GM23338 (cell line): ENCODE results near the gene CYP27A1.

ENCODE experiments used
- EZH2 ChIP-seq: fragments of 200-600 bp; sonication (generic); IDR thresholded peaks from one replicate; pipeline ENCODE4 v1.8.0; 2017; ENCODE audit warnings: antibody characterized with exemption, mild to moderate bottlenecking, low read depth; ENCODE audit not compliant: unreplicated experiment
- EZH2phosphoT487 ChIP-seq: fragments of 200-600 bp; sonication (generic); IDR thresholded peaks from one replicate; pipeline ENCODE4 v1.8.1; 2018; ENCODE audit warnings: antibody characterized with exemption; ENCODE audit not compliant: unreplicated experiment
- POLR2AphosphoS5 ChIP-seq: IDR thresholded peaks from 2 replicates; pipeline ENCODE4 v1.6.1; 2016; ENCODE audit warnings: antibody characterized with exemption, low read depth
- TF ChIP-seq, protein P1 (sequence below), 2 experiments: fragments of 200-600 bp in 1 of 2; sonication (generic) in 1 of 2; conservative IDR thresholded peaks; 2 replicates each; pipeline versions ENCODE4 v1.5.1 to v1.6.1; 2016 to 2017; ENCODE audit warnings: antibody characterized with exemption in 2 of 2, low read depth in 2 of 2, mild to moderate bottlenecking in 2 of 2, moderate library complexity in 1 of 2
- TF ChIP-seq, protein P2 (sequence below): IDR thresholded peaks from one replicate; pipeline ENCODE4 v1.6.1; 2018; ENCODE audit warnings: antibody characterized with exemption; ENCODE audit not compliant: unreplicated experiment

DNA sequence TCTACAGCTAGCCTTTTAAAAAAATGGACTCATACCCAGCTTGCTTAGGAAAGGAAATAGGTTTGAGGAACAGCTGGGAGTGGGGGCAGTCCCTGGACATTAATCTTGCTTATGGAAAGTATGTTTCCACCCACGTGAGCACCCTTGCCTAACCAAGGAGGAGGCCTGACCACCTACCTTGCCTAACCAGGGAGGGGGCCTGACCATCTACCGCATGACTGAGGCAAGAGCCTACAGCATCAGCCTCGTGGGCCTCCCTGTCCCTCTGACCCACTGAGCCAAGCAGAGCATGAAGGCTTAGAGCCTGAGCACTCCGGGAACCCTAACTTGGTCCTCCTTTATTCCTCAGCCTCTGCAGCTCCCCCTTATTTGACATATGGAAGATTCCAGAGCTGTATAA, 29.4 kb downstream of the CYP27A1 start:
- TF ChIP-seq EZH2 (no peak), POLR2AphosphoS5 (no peak), EZH2phosphoT487 (no peak)
- TF ChIP-seq, protein P1, sequence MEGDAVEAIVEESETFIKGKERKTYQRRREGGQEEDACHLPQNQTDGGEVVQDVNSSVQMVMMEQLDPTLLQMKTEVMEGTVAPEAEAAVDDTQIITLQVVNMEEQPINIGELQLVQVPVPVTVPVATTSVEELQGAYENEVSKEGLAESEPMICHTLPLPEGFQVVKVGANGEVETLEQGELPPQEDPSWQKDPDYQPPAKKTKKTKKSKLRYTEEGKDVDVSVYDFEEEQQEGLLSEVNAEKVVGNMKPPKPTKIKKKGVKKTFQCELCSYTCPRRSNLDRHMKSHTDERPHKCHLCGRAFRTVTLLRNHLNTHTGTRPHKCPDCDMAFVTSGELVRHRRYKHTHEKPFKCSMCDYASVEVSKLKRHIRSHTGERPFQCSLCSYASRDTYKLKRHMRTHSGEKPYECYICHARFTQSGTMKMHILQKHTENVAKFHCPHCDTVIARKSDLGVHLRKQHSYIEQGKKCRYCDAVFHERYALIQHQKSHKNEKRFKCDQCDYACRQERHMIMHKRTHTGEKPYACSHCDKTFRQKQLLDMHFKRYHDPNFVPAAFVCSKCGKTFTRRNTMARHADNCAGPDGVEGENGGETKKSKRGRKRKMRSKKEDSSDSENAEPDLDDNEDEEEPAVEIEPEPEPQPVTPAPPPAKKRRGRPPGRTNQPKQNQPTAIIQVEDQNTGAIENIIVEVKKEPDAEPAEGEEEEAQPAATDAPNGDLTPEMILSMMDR (conservative IDR thresholded peaks at IDR 0.05; ENCODE audit: low read depth in 2 of 2): no peak
- TF ChIP-seq, protein P2, sequence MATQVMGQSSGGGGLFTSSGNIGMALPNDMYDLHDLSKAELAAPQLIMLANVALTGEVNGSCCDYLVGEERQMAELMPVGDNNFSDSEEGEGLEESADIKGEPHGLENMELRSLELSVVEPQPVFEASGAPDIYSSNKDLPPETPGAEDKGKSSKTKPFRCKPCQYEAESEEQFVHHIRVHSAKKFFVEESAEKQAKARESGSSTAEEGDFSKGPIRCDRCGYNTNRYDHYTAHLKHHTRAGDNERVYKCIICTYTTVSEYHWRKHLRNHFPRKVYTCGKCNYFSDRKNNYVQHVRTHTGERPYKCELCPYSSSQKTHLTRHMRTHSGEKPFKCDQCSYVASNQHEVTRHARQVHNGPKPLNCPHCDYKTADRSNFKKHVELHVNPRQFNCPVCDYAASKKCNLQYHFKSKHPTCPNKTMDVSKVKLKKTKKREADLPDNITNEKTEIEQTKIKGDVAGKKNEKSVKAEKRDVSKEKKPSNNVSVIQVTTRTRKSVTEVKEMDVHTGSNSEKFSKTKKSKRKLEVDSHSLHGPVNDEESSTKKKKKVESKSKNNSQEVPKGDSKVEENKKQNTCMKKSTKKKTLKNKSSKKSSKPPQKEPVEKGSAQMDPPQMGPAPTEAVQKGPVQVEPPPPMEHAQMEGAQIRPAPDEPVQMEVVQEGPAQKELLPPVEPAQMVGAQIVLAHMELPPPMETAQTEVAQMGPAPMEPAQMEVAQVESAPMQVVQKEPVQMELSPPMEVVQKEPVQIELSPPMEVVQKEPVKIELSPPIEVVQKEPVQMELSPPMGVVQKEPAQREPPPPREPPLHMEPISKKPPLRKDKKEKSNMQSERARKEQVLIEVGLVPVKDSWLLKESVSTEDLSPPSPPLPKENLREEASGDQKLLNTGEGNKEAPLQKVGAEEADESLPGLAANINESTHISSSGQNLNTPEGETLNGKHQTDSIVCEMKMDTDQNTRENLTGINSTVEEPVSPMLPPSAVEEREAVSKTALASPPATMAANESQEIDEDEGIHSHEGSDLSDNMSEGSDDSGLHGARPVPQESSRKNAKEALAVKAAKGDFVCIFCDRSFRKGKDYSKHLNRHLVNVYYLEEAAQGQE: no peak
